ENCODE measurements around the gene DQX1. TPM values are rescaled to one million over a fixed set of nuclear protein-coding genes. Genes with fewer than 3 reads are reported as not detected.
A peak's percentile ranks its signal among the peaks of the same experiment; 100 is the strongest.

DQX1 gene
- total and polyA plus RNA-seq, 9 of the 15 experiments (the other 6 are each of a cell fraction or from before 2014, with no cell fraction given): 0.04 to 0.38 (median 0.18) TPM; not detected in 1

DNA sequence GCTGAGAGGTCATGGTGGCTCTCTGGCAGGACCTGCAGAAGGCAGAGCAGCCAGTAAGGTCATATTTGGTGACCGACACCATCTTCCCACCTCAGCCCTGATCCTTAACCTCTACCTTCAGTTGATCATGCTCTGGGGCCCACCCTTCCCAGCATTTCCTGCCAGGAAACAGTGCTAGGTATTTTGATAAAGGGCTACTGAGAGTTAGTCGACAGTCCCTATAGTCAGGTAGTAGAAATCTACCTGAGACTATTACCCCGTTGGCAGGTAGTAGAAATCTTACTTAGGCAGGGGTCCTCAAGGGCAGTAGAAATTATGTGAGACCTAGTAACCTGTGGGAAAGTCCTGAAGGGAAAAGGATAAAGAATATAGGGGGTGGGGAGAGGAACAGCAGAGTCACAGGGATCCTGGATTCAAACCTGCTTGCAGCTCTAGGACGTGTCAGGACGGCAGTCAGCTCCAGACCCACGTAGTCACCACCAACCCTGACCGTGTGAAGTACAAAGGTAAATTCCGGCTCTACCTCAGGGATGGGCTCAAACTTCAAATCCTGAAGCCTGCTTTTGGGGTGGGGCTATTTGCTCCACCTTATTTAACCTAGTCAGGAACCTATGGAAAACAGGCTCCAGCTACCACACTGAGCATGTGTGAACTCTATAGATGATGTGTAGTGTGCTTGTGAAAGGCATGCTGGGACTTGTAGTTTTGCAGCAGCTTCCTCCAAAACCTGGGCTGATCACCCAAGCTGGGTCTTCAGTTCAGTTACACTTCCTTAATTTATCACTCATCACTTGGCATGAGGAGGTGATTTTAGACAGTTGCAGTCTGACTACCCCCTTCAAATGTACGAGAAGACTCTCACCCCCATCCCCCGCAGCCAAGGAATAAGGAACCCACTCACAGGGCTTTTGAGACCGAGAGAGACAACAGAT, at the start of gene DQX1 (continued):
- TF ChIP-seq, protein P1, sequence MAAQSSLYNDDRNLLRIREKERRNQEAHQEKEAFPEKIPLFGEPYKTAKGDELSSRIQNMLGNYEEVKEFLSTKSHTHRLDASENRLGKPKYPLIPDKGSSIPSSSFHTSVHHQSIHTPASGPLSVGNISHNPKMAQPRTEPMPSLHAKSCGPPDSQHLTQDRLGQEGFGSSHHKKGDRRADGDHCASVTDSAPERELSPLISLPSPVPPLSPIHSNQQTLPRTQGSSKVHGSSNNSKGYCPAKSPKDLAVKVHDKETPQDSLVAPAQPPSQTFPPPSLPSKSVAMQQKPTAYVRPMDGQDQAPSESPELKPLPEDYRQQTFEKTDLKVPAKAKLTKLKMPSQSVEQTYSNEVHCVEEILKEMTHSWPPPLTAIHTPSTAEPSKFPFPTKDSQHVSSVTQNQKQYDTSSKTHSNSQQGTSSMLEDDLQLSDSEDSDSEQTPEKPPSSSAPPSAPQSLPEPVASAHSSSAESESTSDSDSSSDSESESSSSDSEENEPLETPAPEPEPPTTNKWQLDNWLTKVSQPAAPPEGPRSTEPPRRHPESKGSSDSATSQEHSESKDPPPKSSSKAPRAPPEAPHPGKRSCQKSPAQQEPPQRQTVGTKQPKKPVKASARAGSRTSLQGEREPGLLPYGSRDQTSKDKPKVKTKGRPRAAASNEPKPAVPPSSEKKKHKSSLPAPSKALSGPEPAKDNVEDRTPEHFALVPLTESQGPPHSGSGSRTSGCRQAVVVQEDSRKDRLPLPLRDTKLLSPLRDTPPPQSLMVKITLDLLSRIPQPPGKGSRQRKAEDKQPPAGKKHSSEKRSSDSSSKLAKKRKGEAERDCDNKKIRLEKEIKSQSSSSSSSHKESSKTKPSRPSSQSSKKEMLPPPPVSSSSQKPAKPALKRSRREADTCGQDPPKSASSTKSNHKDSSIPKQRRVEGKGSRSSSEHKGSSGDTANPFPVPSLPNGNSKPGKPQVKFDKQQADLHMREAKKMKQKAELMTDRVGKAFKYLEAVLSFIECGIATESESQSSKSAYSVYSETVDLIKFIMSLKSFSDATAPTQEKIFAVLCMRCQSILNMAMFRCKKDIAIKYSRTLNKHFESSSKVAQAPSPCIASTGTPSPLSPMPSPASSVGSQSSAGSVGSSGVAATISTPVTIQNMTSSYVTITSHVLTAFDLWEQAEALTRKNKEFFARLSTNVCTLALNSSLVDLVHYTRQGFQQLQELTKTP (IDR thresholded peaks at IDR 0.05; ENCODE audit: low read depth in 1 of 2, partially characterized antibody in 2 of 2): peak in 1 of 2 experiments; percentile 88
- TF ChIP-seq ZNF347 (CRISPR knock-in tag; IDR thresholded peaks at IDR 0.05; ENCODE audit: low read depth) (no peak), EGR1 (conservative IDR thresholded peaks at IDR 0.05) (0 out of 2 replicates have a peak, but pooled peaks have one; percentile 9), HDAC2 (IDR thresholded peaks at IDR 0.05) (no peak), ZNF77 (CRISPR knock-in tag; IDR thresholded peaks at IDR 0.05) (no peak), BHLHE40 (IDR thresholded peaks at IDR 0.05; ENCODE audit: low read length) (0 out of 2 replicates have a peak, but pooled peaks have one; percentile 5), ZNF445 (CRISPR knock-in tag; IDR thresholded peaks at IDR 0.05; ENCODE audit: low read depth) (no peak), SMC3 (conservative IDR thresholded peaks at IDR 0.05; ENCODE audit: insufficient read depth, low read depth, low read length) (no peak), TSC22D4 (tag; IDR thresholded peaks at IDR 0.05) (no peak), RBM39 (optimal IDR thresholded peaks at IDR 0.05; ENCODE audit: low read depth, low read length) (no peak), SMARCA4 (IDR thresholded peaks at IDR 0.05) (no peak), ZFPM2 (CRISPR knock-in tag; IDR thresholded peaks at IDR 0.05) (no peak), ATF7 (IDR thresholded peaks at IDR 0.05) (peak; percentile 69), KDM4B (IDR thresholded peaks at IDR 0.05; ENCODE audit: borderline replicate concordance in 2 of 2, low read depth in 1 of 2) (no peak), DNMT1 (IDR thresholded peaks at IDR 0.05) (no peak), E2F3 (CRISPR knock-in tag; IDR thresholded peaks at IDR 0.05) (no peak), ZNF76 (CRISPR knock-in tag; IDR thresholded peaks at IDR 0.05; ENCODE audit: borderline replicate concordance) (no peak), CBX3 (IDR thresholded peaks at IDR 0.05; ENCODE audit: borderline replicate concordance in 1 of 2, low read length in 2 of 2) (peak in 1 of 2 experiments; percentile 69; a peak in 1 of 3 replicates), MCM2 (IDR thresholded peaks at IDR 0.05; ENCODE audit: low read depth) (no peak)
- TF ChIP-seq, protein P2, sequence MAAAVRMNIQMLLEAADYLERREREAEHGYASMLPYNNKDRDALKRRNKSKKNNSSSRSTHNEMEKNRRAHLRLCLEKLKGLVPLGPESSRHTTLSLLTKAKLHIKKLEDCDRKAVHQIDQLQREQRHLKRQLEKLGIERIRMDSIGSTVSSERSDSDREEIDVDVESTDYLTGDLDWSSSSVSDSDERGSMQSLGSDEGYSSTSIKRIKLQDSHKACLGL (CRISPR knock-in tag; IDR thresholded peaks at IDR 0.05; ENCODE audit: borderline replicate concordance, poor library complexity, severe bottlenecking): no peak
- TF ChIP-seq, protein P3, sequence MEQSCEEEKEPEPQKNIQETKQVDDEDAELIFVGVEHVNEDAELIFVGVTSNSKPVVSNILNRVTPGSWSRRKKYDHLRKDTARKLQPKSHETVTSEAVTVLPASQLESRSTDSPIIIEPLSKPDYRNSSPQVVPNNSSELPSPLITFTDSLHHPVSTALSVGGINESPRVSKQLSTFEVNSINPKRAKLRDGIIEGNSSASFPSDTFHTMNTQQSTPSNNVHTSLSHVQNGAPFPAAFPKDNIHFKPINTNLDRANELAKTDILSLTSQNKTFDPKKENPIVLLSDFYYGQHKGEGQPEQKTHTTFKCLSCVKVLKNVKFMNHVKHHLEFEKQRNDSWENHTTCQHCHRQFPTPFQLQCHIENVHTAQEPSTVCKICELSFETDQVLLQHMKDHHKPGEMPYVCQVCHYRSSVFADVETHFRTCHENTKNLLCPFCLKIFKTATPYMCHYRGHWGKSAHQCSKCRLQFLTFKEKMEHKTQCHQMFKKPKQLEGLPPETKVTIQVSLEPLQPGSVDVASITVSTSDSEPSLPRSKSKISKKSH (CRISPR knock-in tag; IDR thresholded peaks at IDR 0.05): no peak

Data from K562 (cell line).